IMR-90 (cell line): ENCODE results near the gene MAB21L2.

Source experiments
- CEBPB ChIP-seq: IDR thresholded peaks from 2 replicates; pipeline ENCODE4 v1.6.1; 2012; ENCODE audit warnings: low read depth, low read length, improper control_type of control experiment
- CTCF ChIP-seq: conservative IDR thresholded peaks from 2 replicates; pipeline ENCODE4 v1.5.1; 2012; ENCODE audit warnings: mild to moderate bottlenecking, low read depth, low read length, improper control_type of control experiment
- FOS ChIP-seq: fragments of 150-350 bp; IDR thresholded peaks from 2 replicates; pipeline ENCODE4 v1.6.1; 2016; ENCODE audit warnings: low read depth, low read length
- MXI1 ChIP-seq: IDR thresholded peaks from 2 replicates; pipeline ENCODE4 v1.6.1; 2012; ENCODE audit warnings: low read depth, mild to moderate bottlenecking, low read length, moderate library complexity, borderline replicate concordance
- NFE2L2 ChIP-seq: fragments of 150-350 bp; IDR thresholded peaks from 2 replicates; pipeline ENCODE4 v1.6.1; 2016; ENCODE audit warnings: low read depth, mild to moderate bottlenecking, low read length
- POLR2A ChIP-seq: IDR thresholded peaks from 2 replicates; pipeline ENCODE4 v1.6.1; 2012; ENCODE audit warnings: mild to moderate bottlenecking, low read depth, low read length
- RAD21 ChIP-seq: IDR thresholded peaks from 2 replicates; pipeline ENCODE4 v1.6.1; 2012; ENCODE audit warnings: low read length, improper control_type of control experiment
- RFX5 ChIP-seq: IDR thresholded peaks from 2 replicates; pipeline ENCODE4 v1.8.0; 2012; ENCODE audit warnings: low read depth, mild to moderate bottlenecking, low read length, moderate library complexity
- USF2 ChIP-seq: fragments of 150-350 bp; IDR thresholded peaks from 2 replicates; pipeline ENCODE4 v1.6.1; 2017; ENCODE audit warnings: mild to moderate bottlenecking, antibody characterized with exemption, low read length, low read depth

GRCh38 chr4:150624055-150624454, 42.1 kb downstream of the MAB21L2 start:
- TF ChIP-seq RFX5 (no peak), CTCF (no peak), FOS (no peak), RAD21 (no peak), CEBPB (no peak), POLR2A (no peak), USF2 (no peak), MXI1 (no peak), NFE2L2 (no peak)
